Stimulated activated CD4-positive, alpha-beta T cell treated with anti-CD3 and anti-CD28 coated beads, Interleukin-12 subunit alpha, Interleukin-12 subunit beta, amount 100 ng/mL, for 48 hours (primary cell): Measurements from ENCODE around the gene LRRC49.

Experiments used
- DNase-seq, 3 donors: peaks; one replicate each; pipeline ENCODE4 v3.0.0-alpha.2; 2020; ENCODE audit warnings: low read depth in 2 of 3, low spot score in 1 of 3

Gene LRRC49

GRCh38 chr15:71049706-71050422 lies 157.2 kb downstream of the LRRC49 start:
- DNase-seq = no peak

GRCh38 chr15:71050461-71050860 lies 157.8 kb downstream of the LRRC49 start:
- no peak for DNase-seq

- no peak for DNase-seq
Observed at GRCh38 chr15:71051539-71051938, 158.9 kb downstream of the LRRC49 start.

- DNase-seq = no peak
Observed at GRCh38 chr15:71052356-71052755, 159.7 kb downstream of the LRRC49 start.

- no peak for DNase-seq
Observed at GRCh38 chr15:71054286-71054952, 161.8 kb downstream of the LRRC49 start.

- no peak for DNase-seq
Observed at GRCh38 chr15:71055461-71055860, 162.8 kb downstream of the LRRC49 start.

GRCh38 chr15:71056111-71056510 lies 163.5 kb downstream of the LRRC49 start:
- no peak for DNase-seq

- DNase-seq = no peak
Observed at GRCh38 chr15:71057143-71057542, 164.5 kb downstream of the LRRC49 start.

GRCh38 chr15:71057581-71057980 lies 165.0 kb downstream of the LRRC49 start:
- DNase-seq = no peak

GRCh38 chr15:71060983-71061382 lies 168.4 kb downstream of the LRRC49 start:
- no peak for DNase-seq

GRCh38 chr15:71066983-71067382 lies 174.4 kb downstream of the LRRC49 start:
- no peak for DNase-seq

- DNase-seq = no peak
Observed at GRCh38 chr15:71069693-71070092, 177.1 kb downstream of the LRRC49 start.

- DNase-seq = no peak
Observed at GRCh38 chr15:71071529-71071928, 178.9 kb downstream of the LRRC49 start.

GRCh38 chr15:71072423-71072822 lies 179.8 kb downstream of the LRRC49 start:
- DNase-seq = no peak

GRCh38 chr15:71078506-71079207 lies 186.0 kb downstream of the LRRC49 start:
- no peak for DNase-seq

- no peak for DNase-seq
Observed at GRCh38 chr15:71079208-71080044, 186.8 kb downstream of the LRRC49 start.

GRCh38 chr15:71080166-71080565 lies 187.5 kb downstream of the LRRC49 start:
- no peak for DNase-seq

GRCh38 chr15:71080705-71081104 lies 188.1 kb downstream of the LRRC49 start:
- no peak for DNase-seq

GRCh38 chr15:71082803-71083202 lies 190.2 kb downstream of the LRRC49 start:
- no peak for DNase-seq

GRCh38 chr15:71083349-71083748 lies 190.7 kb downstream of the LRRC49 start:
- no peak for DNase-seq

GRCh38 chr15:71084264-71084663 lies 191.6 kb downstream of the LRRC49 start:
- no peak for DNase-seq
